NT2/D1 (cell line): Measurements from ENCODE around the gene ADORA2A.

ENCODE experiments used
- DNase-seq: peaks from one replicate; pipeline ENCODE4 v3.0.0-alpha.2; 2011; ENCODE audit warnings: low read depth, low spot score
- H3K27me3 ChIP-seq: 2 replicates; pipeline ENCODE4 v1.6.0; 2011; ENCODE audit warnings: mild to moderate bottlenecking; ENCODE audit not compliant: insufficient read length, insufficient read depth
- H3K36me3 ChIP-seq: 2 replicates; pipeline ENCODE4 v1.6.1; 2011; ENCODE audit warnings: mild to moderate bottlenecking, low read length, mixed read lengths; ENCODE audit not compliant: insufficient read depth, insufficient read length
- H3K4me1 ChIP-seq: 2 replicates; pipeline ENCODE4 v1.5.1; 2011; ENCODE audit not compliant: insufficient read depth, insufficient read length
- H3K4me3 ChIP-seq: 2 replicates; pipeline ENCODE4 v1.5.1; 2011; ENCODE audit warnings: low read depth; ENCODE audit not compliant: insufficient read length
- H3K9ac ChIP-seq: 2 replicates; pipeline ENCODE4 v1.6.0; 2011; ENCODE audit warnings: low read depth; ENCODE audit not compliant: insufficient read length
- H3K9me3 ChIP-seq: 2 replicates; pipeline ENCODE4 v1.5.1; 2011; ENCODE audit warnings: mild to moderate bottlenecking, low read length; ENCODE audit not compliant: insufficient read depth
- SUZ12 ChIP-seq: IDR thresholded peaks from 2 replicates; pipeline ENCODE4 v1.6.1; 2011; ENCODE audit not compliant: insufficient read length, insufficient read depth; ENCODE audit errors: extremely low read depth
- YY1 ChIP-seq: IDR thresholded peaks from 2 replicates; pipeline ENCODE4 v1.6.1; 2011; ENCODE audit not compliant: insufficient read length, insufficient read depth
- ZNF274 ChIP-seq: IDR thresholded peaks from 2 replicates; pipeline ENCODE4 v1.6.1; 2011; ENCODE audit warnings: mild to moderate bottlenecking, low read depth, low read length

Gene ADORA2A

DNA sequence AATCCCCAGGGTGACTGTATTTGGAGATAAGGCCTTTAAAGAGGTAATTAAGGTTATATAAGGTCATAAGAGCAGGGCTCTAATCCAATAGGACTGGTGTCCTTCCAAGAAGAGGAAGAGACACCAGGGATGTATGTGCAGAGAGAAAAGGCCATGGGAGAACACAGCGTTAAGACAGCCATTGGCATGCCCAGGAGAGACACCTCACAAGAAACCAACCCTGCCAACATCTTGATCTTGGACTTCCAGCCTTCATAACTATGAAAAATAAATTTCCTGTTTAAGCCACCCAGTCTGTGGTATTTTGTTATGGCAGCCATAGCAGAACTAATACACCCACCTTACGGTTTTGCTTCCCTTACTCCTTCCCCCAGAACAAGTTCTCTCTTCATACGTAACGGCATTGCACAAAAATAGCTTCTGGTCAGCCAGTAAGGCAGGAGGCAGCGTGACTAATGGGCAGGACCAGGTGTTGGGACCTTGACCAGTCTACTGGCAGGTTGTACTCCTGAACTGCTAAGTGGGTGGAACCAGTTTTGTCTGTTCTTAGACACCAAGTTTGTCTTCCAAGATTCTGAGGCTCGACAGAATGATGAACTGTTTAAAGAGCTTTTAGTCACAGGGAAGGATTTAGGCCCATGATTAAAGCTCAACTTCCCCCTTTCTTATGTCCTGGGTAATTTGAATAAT lies 35.8 kb downstream of the ADORA2A start:
- no peaks in the 10 kb centered on the region for H3K36me3 ChIP-seq
- no peaks in the 10 kb centered on the region for H3K27me3 ChIP-seq
- no peaks in the 10 kb centered on the region for H3K9me3 ChIP-seq
- DNase-seq: no peak
- TF ChIP-seq SUZ12 (no peak), YY1 (no peak), ZNF274 (no peak)
- H3K4me3 ChIP-seq: no peak overlapping the region
- no peak overlapping the region for H3K9ac ChIP-seq
- H3K4me1 ChIP-seq: peaks cover 3% of the 10 kb centered on the region

- no peaks in the 10 kb centered on the region for H3K9me3 ChIP-seq
- H3K4me1 ChIP-seq: peaks cover under 1% of the 10 kb centered on the region
- H3K27me3 ChIP-seq: no peaks in the 10 kb centered on the region
- no peak overlapping the region for H3K4me3 ChIP-seq
- no peaks in the 10 kb centered on the region for H3K36me3 ChIP-seq
- TF ChIP-seq SUZ12: no peak
- TF ChIP-seq YY1: no peak
- no peak for TF ChIP-seq ZNF274
- DNase-seq: no peak
- H3K9ac ChIP-seq: no peak overlapping the region
Observed at GRCh38 chr22:24465566-24465965, 38.2 kb downstream of the ADORA2A start.

GRCh38 chr22:24465975-24466374 lies 38.6 kb downstream of the ADORA2A start:
- no peaks in the 10 kb centered on the region for H3K36me3 ChIP-seq
- no peaks in the 10 kb centered on the region for H3K9me3 ChIP-seq
- H3K4me3 ChIP-seq: no peak overlapping the region
- TF ChIP-seq SUZ12 (no peak), YY1 (no peak), ZNF274 (no peak)
- no peak for DNase-seq
- no peaks in the 10 kb centered on the region for H3K4me1 ChIP-seq
- no peak overlapping the region for H3K9ac ChIP-seq
- no peaks in the 10 kb centered on the region for H3K27me3 ChIP-seq

DNA sequence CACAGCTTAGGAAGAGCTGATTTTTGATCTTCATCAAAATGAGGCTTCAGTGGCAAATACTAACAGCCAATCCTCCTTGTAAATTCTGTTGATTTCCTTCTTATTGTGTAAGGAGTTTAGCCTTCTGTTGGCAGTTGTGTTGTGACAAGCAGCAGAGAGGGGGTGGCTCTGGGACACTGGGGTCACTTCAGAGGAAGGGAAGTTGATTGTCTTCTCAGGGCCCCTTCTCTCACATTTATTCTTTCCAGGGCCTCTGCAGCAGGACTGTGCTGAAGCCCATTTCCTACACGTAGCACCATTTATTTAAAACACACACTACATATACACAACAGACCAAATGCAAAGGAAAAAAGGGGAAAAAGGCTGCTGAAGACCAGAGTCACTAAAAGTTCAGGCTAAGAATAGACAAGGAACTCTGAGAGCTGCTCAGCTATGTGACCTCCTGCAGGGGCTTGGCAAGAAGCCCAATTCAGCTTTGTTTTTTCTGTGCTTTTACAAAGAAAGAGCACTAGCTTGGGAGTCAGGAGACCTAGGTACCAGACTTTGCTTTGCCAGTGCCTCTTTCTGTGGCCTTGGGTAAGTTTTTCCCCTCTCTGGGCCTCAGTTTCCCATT lies 39.4 kb downstream of the ADORA2A start:
- H3K4me3 ChIP-seq: no peak overlapping the region
- no peaks in the 10 kb centered on the region for H3K36me3 ChIP-seq
- no peak for TF ChIP-seq SUZ12
- TF ChIP-seq YY1: no peak
- no peak for TF ChIP-seq ZNF274
- no peaks in the 10 kb centered on the region for H3K27me3 ChIP-seq
- H3K4me1 ChIP-seq: no peaks in the 10 kb centered on the region
- H3K9ac ChIP-seq: no peak overlapping the region
- DNase-seq: peak; percentile 32
- no peaks in the 10 kb centered on the region for H3K9me3 ChIP-seq

DNA sequence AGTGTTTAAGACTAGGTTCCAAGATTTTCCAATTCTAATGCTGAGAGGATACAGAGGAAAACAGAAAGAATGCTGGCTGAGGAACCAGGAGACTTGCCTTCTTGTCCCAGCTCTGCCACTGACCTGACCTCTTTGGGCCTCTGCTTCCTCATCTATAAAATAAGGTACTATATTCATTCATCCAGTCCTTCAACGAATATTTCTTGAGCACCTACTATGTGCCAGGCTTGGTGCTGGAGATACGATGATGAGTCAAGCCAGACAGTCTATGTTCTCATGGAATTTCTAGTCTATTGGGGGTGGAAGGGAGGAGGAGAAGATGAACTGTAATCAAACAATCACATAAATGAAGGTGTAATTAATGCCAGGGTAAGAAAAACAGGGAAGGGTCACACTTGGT lies 39.9 kb downstream of the ADORA2A start:
- TF ChIP-seq YY1: no peak
- no peak for TF ChIP-seq ZNF274
- no peak for TF ChIP-seq SUZ12
- Histone ChIP-seq H3K36me3 (no peaks in the 10 kb centered on the region), H3K9ac (no peak overlapping the region), H3K4me3 (no peak overlapping the region), H3K4me1 (no peaks in the 10 kb centered on the region), H3K27me3 (no peaks in the 10 kb centered on the region), H3K9me3 (no peaks in the 10 kb centered on the region)
- no peak for DNase-seq

DNA sequence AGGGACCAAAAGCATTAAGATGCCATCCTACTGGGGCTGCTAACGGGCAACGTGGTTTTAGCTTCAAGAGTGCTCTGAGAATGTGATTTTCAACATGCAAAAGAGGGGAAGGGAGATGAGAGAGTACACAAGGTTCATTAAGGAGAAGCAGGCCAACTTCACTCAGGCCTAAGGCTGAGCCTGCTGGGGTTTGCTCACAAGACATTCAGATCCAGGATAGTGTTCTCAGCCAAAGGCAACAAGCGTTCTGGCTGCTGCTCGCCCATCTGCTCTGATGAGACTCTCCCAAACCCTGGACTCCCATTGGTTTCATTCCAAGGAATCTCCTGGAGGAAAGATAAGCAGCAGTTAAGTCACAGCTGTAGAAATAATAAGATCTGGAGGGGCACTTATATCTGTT lies 44.2 kb downstream of the ADORA2A start:
- no peak overlapping the region for H3K9ac ChIP-seq
- H3K4me1 ChIP-seq: no peaks in the 10 kb centered on the region
- TF ChIP-seq YY1: no peak
- no peak for TF ChIP-seq SUZ12
- no peak for TF ChIP-seq ZNF274
- H3K9me3 ChIP-seq: no peaks in the 10 kb centered on the region
- H3K27me3 ChIP-seq: no peaks in the 10 kb centered on the region
- no peak overlapping the region for H3K4me3 ChIP-seq
- H3K36me3 ChIP-seq: no peaks in the 10 kb centered on the region
- DNase-seq: no peak

DNA sequence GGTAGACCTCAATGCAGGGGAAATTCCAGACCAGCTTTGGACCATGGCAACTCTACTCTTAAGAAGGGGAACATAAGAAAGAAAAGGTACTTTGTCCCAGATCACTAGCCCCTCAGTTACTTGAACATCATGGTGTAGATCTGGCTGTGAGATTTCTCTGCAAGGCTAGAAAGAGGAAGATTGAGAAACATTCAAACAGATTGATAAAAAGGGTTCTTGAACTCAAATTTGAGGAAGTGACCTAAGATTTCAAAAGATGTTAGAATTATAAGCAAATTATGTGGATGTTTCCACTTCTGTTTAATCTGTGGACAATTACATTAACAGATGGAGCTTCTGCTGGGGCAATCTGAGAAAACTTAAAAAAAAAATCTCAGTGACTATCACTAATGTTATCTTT lies 45.9 kb downstream of the ADORA2A start:
- no peaks in the 10 kb centered on the region for H3K27me3 ChIP-seq
- no peak for DNase-seq
- H3K9me3 ChIP-seq: no peaks in the 10 kb centered on the region
- TF ChIP-seq SUZ12 (no peak), ZNF274 (no peak), YY1 (no peak)
- H3K4me3 ChIP-seq: no peak overlapping the region
- no peak overlapping the region for H3K9ac ChIP-seq
- H3K36me3 ChIP-seq: no peaks in the 10 kb centered on the region
- no peaks in the 10 kb centered on the region for H3K4me1 ChIP-seq
